Measurements from ENCODE around the gene RAB1B.
"Not testable (repeated sequence)": the region's sequence is repeated elsewhere in the genome, so short reads cannot be mapped to it uniquely, and the experiment has no call there.

The RAB1B gene

DNA sequence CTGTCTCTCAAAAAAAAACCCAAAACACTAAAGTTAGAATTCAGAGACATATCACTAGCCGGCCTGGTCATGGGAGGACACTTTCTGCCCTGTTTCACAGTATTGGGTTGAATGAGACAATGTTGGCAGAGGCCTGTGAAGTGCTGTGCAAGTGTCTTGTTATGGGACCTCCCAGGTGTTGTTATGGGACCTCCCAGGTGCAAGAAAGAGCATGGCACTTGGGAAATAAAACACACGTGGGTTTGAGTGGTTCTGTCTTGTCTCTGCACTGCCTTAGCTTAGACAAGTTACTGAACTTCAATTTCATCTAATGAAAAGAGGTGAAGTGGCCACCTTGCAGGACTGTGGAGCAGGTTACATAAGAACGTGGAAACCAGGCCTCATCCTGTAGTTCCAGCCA, 28.9 kb upstream of the RAB1B start:
- DNase-seq (ENCODE audit: low read depth in 2 of 3, low spot score in 1 of 3), result no peak

DNA sequence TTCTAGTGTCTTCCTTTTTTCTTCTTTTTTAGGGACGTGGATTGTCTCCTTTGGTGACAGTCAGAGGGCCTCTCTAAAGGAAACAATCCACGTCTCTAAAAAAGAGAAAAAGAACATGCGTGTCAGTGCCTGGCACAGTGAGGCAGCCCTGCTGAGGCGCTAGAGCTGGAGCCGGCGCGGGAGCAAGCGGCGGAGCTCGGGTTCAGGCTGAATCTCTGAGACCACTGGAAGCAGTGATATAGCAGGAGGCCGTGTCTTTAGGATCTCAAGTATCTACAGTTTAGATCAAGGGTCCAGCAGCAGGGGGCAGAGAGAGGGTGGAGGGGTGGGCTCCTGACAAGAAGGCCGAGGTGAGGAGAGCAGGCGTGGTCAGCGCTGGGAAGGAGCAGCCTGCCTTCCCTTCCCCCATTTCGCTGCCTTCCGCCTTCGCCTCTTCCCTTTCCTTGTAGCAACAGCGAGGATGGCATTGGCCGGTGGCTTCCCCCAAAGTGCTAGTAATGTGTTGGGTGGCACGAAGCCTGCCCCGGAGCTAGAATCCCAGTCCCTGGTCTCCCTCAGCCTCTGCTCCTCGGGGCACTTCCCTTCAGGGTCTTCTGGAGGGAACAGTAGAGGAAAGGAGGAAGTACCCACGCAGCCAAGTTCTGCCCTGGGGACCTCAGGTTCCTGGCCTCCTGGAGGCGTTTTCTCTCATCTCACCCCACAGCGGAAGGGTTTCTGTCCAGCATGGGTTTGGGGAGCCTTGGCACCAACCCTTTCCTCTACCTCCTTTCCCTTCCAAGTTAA, 28.2 kb upstream of the RAB1B start:
- no peak for DNase-seq (ENCODE audit: low read depth in 2 of 3, low spot score in 1 of 3)

DNA sequence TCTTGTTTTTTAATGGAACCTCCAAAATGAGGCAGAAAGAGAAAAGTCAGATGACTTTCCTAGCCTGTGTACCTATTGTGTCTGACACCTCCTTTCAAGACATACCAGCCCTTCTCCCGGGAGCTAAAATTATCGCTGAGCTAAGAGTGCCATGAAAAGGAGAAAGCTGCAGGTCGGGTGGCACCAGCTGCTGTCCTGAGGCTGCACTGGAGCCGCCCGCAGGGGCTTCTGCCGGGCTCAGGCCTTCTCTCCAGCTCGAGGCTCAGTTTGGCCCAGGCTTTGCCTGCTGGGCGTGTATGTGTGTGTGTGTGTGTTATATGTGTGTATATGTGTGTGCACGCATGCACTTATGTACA, 27.7 kb upstream of the RAB1B start:
- no peak for DNase-seq (ENCODE audit: low read depth in 2 of 3, low spot score in 1 of 3)

DNA sequence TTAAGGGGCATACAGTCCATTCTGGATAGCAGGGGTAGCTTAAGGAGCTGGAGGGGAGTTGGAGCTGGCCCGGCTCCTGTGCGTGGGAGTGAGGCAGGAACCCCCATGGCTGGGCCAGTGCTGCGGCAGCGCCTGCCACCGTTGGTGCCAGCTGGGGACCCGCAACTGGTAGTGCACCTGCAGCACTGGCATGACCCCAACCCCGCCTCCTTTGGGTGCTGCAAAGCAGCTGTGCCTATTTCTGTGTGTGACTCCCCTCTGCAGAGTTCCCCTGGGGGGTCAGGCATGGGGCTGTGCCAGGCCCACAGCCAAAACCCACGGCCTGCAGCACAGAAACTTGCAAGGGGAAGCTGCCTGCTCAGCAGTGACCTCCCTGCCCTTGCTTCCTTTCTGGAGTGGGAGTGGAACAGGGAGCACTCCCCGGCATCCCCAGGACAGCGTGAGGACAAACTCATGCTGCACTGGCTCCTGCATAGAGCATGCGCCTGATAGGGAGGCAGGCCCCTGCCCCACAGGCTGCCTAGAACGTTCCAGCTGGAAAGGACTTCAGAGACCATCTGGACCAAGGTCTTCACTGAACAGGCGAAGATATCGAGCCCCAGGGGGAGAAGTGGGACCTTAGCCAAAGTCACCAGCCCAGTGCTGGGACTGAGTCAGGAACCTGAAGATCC, 26.2 kb upstream of the RAB1B start:
- DNase-seq (ENCODE audit: low read depth in 2 of 3, low spot score in 1 of 3), result no peak

DNA sequence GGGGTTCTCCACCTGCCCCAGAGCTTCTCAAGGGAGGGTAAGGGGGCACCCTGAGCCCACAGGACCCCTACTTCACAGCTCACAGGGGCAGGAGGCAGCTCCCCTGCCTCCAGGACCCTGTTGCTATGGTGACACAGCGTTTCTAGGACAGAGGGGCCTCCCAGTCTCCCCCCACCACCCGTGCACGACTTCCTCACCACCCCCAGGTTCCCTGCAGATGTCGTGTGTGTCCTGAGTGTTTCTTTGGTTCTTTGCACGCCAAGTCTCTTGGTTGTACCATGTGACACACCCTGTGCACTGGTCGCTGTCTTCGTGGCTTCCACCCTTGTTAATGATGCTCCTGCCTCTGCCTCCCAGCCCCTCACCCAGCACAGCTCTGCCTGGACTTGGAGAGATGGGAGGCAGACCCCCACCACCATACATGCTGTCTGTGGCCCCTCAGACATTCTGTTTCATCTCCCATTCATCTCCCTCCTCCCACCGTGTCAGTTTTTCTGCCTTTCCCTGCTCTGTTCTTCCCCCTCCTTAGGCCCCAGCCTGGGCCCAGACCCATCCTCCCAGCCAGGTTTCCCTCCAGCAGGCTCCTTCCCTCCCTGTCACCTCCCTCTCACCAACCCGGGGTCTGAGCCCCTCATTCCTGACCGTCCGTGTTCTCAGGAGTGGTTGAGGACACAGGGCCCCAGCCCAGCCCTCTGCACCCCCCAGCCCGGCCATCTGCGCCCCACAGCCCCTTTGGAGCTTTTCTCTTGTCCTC, 24.5 kb upstream of the RAB1B start:
- DNase-seq (ENCODE audit: low read depth in 2 of 3, low spot score in 1 of 3), result no peak

DNA sequence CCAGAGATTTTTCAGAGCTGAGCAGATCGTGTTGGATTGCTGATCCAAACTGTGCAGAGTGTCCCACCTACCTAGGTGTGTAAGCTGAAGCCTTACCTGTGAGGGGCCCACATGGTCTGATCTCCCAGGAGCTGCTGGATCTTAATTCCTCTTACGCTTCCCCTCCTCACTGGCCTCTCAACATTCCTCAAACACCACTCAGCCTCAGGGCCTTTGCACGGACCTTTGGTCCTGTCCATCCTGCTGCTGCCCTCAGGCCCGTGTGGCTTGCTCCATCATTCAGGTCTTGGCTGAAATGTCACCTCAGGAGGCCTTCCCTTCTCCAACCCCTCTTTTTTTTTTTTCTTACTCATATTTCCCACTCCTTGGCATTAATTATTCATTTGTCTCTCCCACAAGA, 21.1 kb upstream of the RAB1B start:
- no peak for DNase-seq (ENCODE audit: low read depth in 2 of 3, low spot score in 1 of 3)

DNA sequence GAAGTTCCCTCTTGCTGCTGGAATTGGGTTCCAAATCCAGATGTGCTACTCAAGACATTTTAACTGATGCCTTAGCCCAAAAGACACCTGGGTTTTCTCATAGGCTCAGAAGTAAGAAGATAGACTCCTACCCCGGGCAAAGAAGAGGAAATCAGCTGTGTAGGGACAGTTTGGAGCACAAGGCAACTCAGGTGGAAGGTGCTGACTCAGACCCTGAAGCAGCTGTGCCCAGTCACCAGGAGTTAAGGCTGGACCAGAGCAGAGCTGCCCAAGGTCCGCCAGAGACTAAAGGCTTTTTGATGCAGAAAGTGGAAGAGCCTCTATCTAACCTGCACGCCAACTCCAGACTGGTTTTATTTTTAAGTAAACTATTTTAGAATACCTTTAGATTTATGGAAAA, 20.6 kb upstream of the RAB1B start:
- DNase-seq (ENCODE audit: low read depth in 2 of 3, low spot score in 1 of 3), result no peak

DNA sequence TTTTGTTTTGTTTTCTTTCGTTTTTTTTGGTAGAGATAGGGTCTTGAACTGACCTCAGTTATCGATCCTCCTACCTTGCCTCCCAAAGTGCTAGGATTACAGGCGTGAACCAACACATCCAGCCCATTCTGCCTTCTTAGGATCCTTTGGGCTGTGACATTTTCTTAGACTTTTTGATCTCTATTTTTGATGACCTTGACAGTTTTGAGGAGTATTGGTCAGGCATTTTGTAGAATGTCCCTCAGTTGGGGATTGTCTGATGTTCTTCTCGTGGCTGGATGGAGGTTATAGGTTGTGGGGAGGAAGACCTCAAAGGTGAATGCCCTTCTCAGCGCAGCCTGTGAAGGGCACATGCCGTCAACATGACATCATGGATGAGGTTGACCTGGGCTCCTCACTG, 19.5 kb upstream of the RAB1B start:
- DNase-seq (ENCODE audit: low read depth in 2 of 3, low spot score in 1 of 3), result no peak

DNA sequence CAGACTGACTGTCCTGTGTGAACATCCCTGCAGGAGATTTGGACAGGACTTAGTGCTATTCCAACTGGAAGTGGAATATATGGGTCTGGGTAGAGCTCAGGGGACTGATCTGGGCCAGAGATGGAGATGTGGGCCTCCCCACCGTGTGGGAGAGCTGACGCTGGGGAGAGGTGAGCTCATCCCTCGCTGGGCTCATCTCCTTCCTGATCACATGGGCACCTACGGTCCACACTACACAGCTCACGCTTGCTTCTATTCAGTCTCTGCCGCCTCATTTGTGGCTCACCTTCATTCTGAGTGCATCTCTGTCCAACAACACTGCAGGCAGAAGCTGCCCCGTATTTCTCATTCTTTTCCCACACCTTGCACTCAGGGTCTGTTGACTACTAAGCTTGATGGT, 16.6 kb upstream of the RAB1B start:
- DNase-seq (ENCODE audit: low read depth in 2 of 3, low spot score in 1 of 3), result no peak

DNA sequence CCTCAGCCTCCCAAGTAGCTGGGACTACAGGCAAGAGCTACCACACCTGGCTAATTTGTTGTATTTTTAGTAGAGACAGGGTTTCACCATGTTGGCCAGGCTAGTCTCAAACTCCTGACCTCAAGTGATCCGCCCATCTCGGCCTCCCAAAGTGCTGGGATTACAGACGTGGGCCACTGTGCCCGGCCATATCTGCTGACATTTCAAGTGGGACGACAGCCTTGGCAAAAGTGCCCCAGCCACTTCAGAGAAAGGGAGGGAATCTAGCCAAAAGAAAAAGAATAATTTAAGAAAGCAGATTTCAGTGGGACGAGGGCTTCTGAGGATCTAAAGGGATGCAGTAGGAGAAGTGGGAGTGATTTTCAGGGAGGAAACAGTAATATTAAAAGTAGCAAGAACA, 15.4 kb upstream of the RAB1B start:
- DNase-seq (ENCODE audit: low read depth in 2 of 3, low spot score in 1 of 3), result not testable (repeated sequence)

DNA sequence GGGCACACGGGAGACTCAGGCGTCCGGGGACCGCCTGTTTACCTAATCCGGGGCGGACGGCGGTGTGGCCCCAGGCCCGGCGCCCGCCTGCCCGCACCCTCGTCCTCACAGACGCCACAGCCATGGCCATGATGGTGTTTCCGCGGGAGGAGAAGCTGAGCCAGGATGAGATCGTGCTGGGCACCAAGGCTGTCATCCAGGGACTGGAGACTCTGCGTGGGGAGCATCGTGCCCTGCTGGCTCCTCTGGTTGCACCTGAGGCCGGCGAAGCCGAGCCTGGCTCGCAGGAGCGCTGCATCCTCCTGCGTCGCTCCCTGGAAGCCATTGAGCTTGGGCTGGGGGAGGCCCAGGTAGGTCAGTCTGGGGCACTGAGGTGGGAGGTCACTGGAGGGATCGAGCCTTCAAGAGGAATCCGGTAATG, 10.0 kb upstream of the RAB1B start:
- no peak for DNase-seq (ENCODE audit: low read depth in 2 of 3, low spot score in 1 of 3)

DNA sequence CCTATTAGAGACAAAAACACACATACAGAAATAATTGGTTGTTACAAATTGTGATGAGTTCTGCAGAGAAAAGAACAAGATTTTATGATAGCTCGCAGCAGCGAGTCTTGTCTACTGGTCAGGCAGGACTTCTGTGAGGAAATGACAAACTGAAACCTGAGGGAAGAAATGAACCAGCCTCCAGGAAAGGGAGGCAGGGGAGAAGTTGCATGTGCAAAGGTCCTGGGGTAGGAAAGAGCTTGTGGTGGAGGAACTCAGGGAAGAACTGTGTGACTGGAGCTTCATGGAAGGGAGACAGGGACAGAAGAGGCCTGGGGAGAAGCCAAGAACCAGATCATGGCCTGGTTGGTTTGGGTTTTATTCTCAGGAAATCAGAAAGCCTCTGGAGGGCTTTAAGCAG, 9.2 kb upstream of the RAB1B start:
- no peak for DNase-seq (ENCODE audit: low read depth in 2 of 3, low spot score in 1 of 3)

DNA sequence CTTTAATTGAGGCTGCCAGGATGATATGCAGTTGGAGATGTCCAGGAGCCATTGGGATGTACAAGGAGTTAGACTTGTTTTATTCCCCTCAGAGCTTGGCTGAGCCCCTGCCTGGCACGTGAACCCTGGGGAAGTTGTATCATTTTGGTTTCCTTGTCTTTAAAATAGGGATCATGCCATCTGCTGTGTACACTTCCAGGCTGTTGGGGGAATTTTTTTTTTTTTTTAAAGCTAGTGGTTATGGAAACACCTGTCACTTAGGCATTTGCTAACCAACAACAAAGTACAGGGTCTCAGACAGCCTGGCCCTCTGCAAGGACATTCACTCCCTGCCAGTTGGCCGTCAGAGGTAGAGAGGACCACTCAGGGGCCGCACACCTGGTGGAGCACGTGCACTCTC, 8.5 kb upstream of the RAB1B start:
- no peak for DNase-seq (ENCODE audit: low read depth in 2 of 3, low spot score in 1 of 3)

DNA sequence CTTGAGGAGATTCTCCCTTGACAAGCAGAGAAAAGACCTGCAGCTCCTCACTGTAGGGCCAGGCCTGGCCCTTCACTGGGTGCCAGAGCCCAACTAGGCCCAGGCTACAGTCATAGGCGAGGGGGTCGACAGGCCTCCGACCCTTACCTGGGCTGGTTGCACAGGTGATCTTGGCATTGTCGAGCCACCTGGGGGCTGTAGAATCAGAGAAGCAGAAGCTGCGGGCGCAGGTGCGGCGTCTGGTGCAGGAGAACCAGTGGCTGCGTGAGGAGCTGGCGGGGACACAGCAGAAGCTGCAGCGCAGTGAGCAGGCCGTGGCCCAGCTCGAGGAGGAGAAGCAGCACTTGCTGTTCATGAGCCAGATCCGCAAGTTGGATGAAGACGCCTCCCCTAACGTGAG, 6.9 kb upstream of the RAB1B start:
- no peak for DNase-seq (ENCODE audit: low read depth in 2 of 3, low spot score in 1 of 3)

DNA sequence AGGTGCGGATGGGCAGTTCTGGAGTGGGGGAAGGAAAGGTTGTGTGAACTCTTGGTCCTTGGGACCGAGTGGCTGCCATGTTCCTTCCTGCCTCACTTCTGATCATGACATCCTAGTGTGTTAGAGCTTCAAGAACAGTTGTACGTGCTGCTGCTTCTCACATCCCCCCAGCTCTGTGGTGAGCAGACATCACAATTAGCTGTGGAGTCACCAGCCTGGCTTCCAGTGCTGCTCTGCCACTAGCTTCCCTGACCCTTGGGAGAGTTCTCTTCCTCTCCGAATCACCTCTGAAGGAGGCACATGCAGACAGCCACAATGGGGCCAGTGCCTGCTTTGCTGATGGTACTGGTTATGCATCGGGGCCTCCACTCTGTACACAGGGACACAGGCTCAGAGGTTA, 6.2 kb upstream of the RAB1B start:
- DNase-seq (ENCODE audit: low read depth in 2 of 3, low spot score in 1 of 3), result no peak

DNA sequence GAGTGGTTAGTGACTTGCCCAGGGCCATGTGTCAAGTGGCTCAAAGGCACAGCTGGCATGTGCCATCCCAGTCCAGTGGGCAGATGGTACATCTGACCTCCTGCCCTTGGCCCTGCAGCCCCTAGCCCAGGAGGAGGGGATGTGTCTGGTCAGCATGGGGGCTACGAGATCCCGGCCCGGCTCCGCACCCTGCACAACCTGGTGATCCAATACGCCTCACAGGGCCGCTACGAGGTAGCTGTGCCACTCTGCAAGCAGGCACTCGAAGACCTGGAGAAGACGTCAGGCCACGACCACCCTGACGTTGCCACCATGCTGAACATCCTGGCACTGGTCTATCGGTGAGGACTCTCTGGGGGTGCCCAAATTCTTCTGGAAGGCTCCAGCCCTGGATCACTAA, 5.7 kb upstream of the RAB1B start:
- DNase-seq (ENCODE audit: low read depth in 2 of 3, low spot score in 1 of 3), result no peak

DNA sequence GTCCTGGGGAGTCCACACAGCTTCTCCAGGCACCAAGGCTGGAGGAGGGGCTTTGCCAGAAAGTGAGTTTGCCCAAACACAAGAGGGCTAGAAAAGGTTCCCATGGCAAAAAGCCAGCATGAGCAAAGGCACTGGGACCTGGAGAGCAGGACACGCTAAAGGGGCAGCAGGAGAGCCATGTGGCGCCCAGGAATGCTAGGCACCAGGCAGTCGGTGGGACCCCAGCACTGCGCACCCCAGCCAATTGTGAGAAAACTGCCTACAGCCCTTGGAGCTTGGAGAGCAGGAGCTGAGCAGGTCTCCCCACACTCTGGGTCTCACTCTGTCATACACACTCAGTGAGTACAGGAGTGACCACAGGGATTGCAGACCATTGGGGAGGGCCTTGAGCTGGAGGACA, 5.2 kb upstream of the RAB1B start:
- no peak for DNase-seq (ENCODE audit: low read depth in 2 of 3, low spot score in 1 of 3)

DNA sequence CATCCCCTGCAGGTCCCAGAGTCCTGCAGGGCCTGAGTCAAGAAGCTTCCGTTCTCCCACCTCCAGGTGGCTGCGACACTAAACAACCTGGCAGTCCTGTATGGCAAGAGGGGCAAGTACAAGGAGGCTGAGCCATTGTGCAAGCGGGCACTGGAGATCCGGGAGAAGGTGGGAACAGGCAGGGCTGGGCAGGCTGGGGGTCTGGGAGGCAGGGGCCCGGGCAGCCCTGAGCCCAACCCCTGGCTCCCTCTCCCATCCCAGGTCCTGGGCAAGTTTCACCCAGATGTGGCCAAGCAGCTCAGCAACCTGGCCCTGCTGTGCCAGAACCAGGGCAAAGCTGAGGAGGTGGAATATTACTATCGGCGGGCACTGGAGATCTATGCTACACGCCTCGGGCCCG, 4.7 kb upstream of the RAB1B start:
- no peak for DNase-seq (ENCODE audit: low read depth in 2 of 3, low spot score in 1 of 3)

DNA sequence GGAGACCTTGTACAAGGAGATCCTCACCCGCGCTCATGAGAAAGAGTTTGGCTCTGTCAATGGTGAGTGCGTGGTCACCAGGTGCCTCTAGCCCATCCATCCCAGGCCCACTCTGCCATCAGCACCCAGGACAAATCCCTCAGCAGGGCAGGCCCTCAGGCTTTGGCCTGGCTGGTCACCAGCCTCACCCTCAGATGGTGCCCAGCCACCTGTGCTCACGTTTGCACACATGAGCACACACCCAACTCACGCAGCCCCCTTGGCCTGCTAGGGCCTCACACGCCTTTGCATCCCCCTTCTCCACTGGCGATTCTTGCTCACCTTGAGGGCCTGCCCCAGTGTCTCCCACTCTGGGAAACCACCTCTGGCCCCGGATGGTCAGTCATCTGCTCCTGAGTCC, 4.1 kb upstream of the RAB1B start:
- DNase-seq (ENCODE audit: low read depth in 2 of 3, low spot score in 1 of 3), result no peak

DNA sequence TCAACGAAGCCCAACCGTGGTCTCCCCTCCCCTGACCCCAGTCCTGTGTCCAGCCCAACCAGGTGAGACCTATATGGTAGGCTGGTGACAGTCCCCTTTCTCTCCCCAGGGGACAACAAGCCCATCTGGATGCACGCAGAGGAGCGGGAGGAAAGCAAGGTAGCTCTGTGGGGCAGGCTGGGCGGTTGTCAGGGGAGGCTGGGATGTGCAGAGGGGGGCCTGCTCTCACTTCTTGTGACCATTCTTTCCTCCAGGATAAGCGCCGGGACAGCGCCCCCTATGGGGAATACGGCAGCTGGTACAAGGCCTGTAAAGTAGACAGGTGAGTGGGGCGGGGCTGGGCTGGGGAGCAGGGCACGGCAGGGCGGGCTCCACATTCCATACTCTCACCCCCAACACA, 3.5 kb upstream of the RAB1B start:
- peak in 2 of 3 donors; percentile 29 to 46 for DNase-seq (ENCODE audit: low read depth in 2 of 3, low spot score in 1 of 3)

DNA sequence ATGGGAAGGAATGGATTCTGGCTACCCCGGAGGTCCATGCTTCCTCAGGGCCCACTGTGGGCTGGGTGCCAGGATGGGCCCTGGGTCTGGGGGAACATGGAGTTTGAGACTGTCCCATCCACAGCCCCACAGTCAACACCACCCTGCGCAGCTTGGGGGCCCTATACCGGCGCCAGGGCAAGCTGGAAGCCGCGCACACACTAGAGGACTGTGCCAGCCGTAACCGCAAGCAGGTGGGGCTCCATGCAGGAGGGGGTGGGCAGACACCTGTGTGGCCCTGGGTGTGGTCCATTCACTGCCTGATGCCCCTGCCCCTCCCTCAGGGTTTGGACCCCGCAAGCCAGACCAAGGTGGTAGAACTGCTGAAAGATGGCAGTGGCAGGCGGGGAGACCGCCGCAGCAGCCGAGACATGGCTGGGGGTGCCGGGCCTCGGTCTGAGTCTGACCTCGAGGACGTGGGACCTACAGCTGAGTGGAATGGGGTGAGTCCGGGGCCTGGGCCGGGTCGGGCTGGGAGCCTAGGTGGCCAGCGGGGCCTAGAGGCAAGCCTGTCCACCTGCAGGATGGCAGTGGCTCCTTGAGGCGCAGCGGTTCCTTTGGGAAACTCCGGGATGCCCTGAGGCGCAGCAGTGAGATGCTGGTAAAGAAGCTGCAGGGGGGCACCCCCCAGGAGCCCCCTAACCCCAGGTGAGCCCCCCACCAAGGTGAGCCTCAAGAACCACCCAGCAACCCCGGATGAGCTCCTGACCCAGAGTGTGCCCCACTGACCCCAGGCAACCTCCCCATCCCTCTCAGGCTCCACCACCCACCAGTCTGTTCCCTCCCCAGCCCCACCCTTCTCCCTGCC, 2.7 kb upstream of the RAB1B start:
- DNase-seq (ENCODE audit: low read depth in 2 of 3, low spot score in 1 of 3), result no peak
